Peyer's patch (tissue), 4 donors: Measurements from ENCODE around the gene NOL8.

Source experiments
- POLR2A ChIP-seq, 2 donors: fragments of 450-650 bp; IDR thresholded peaks; one replicate each; pipeline ENCODE4 v1.5.1; 2017; ENCODE audit warnings: antibody characterized with exemption in 2 of 2, mild to moderate bottlenecking in 2 of 2, moderate library complexity in 2 of 2
- TF ChIP-seq, protein P1 (sequence below), 6 experiments: fragments of 450-650 bp in 4 of 6; fragments of 200-600 bp in 2 of 6; sonication (generic) in 1 of 6; IDR thresholded peaks; one replicate each; pipeline ENCODE4 v1.5.1; 2017 to 2019; ENCODE audit warnings: antibody characterized with exemption in 6 of 6, mild to moderate bottlenecking in 3 of 6, moderate library complexity in 1 of 6

- TF ChIP-seq, protein P1, sequence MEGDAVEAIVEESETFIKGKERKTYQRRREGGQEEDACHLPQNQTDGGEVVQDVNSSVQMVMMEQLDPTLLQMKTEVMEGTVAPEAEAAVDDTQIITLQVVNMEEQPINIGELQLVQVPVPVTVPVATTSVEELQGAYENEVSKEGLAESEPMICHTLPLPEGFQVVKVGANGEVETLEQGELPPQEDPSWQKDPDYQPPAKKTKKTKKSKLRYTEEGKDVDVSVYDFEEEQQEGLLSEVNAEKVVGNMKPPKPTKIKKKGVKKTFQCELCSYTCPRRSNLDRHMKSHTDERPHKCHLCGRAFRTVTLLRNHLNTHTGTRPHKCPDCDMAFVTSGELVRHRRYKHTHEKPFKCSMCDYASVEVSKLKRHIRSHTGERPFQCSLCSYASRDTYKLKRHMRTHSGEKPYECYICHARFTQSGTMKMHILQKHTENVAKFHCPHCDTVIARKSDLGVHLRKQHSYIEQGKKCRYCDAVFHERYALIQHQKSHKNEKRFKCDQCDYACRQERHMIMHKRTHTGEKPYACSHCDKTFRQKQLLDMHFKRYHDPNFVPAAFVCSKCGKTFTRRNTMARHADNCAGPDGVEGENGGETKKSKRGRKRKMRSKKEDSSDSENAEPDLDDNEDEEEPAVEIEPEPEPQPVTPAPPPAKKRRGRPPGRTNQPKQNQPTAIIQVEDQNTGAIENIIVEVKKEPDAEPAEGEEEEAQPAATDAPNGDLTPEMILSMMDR (IDR thresholded peaks at IDR 0.05): peak in 4 of 6 experiments; percentile 28 to 39 (median 29)
- peak in 1 of 2 donors; percentile 38 for TF ChIP-seq POLR2A (IDR thresholded peaks at IDR 0.05)
These were observed 31.5 kb downstream of the NOL8 start, which contains the start of gene IARS1 for GRCh38 chr9:92293452-92294296.
